ENCODE data around the gene FRMD4B.

Gene FRMD4B

GRCh38 chr3:69205385-69205784 is 180.5 kb downstream of the FRMD4B start:
- Histone ChIP-seq H3K36me3 (ENCODE audit: insufficient read depth) (no peaks in the 10 kb centered on the region), H3K27me3 (ENCODE audit: insufficient read depth, low read depth) (no peaks in the 10 kb centered on the region), H2AFZ (ENCODE audit: low read depth) (no peak overlapping the region), H3K9ac (no peak overlapping the region), H3K4me1 (ENCODE audit: low read depth, poor library complexity, severe bottlenecking) (peaks cover 8% of the 10 kb centered on the region), H3K4me3 (IDR thresholded peaks at IDR 0.05; ENCODE audit: insufficient read depth, low read depth, low read length) (no peak overlapping the region), H3K27ac (no peak overlapping the region), H4K20me1 (ENCODE audit: insufficient read depth) (no peaks in the 10 kb centered on the region), H3K79me2 (ENCODE audit: insufficient read depth, low read depth) (no peaks in the 10 kb centered on the region), H3K4me2 (no peak overlapping the region)
- TF ChIP-seq CTCF (conservative IDR thresholded peaks at IDR 0.05; ENCODE audit: low read depth, low read length): no peak

GRCh38 chr3:69204315-69204957 is 181.5 kb downstream of the FRMD4B start:
- H3K4me1 ChIP-seq (ENCODE audit: low read depth, poor library complexity, severe bottlenecking): peaks cover 16% of the 10 kb centered on the region
- no peaks in the 10 kb centered on the region for H4K20me1 ChIP-seq (ENCODE audit: insufficient read depth)
- no peak overlapping the region for H3K9ac ChIP-seq
- H3K79me2 ChIP-seq (ENCODE audit: insufficient read depth, low read depth): no peaks in the 10 kb centered on the region
- H2AFZ ChIP-seq (ENCODE audit: low read depth): no peak overlapping the region
- no peak overlapping the region for H3K4me3 ChIP-seq (IDR thresholded peaks at IDR 0.05; ENCODE audit: insufficient read depth, low read depth, low read length)
- no peak overlapping the region for H3K4me2 ChIP-seq
- no peaks in the 10 kb centered on the region for H3K36me3 ChIP-seq (ENCODE audit: insufficient read depth)
- TF ChIP-seq CTCF (conservative IDR thresholded peaks at IDR 0.05; ENCODE audit: low read depth, low read length): no peak
- no peaks in the 10 kb centered on the region for H3K27me3 ChIP-seq (ENCODE audit: insufficient read depth, low read depth)
- H3K27ac ChIP-seq: no peak overlapping the region

DNA sequence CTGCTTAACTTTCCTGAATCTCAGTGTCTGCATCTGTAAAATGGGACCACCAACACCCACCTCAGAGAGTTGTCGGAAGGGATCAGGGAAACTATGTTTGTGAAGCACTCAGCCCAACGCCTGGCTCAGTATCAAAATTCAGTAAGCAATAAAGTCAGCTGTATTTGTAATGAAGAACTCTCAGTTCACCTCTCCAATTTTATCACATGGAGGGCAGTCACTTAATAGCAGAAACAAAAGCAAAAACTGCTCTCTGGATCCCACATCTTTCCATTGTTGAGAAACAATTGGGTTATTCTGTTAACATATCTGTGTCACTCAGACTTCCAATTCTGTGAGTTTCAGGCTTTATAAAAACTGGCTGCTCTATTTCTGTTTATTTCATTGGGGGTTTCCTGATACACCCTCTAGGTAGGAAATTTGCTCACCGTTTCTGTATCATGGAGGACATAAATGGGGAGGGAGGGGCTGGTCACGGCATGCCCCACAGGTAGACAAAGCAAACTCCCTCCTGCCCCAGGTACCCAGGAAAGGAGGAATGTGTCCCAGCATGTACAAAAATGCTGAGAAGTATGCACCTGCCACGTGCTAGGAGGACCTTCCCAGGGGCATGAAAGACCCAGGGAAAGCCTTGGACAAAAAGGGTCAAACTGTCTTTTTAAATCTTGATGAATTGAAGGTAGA is 182.1 kb downstream of the FRMD4B start:
- Histone ChIP-seq H3K9ac (no peak overlapping the region), H3K79me2 (ENCODE audit: insufficient read depth, low read depth) (no peaks in the 10 kb centered on the region), H2AFZ (ENCODE audit: low read depth) (no peak overlapping the region), H3K4me1 (ENCODE audit: low read depth, poor library complexity, severe bottlenecking) (peaks cover 19% of the 10 kb centered on the region), H3K27me3 (ENCODE audit: insufficient read depth, low read depth) (no peaks in the 10 kb centered on the region), H3K4me3 (IDR thresholded peaks at IDR 0.05; ENCODE audit: insufficient read depth, low read depth, low read length) (no peak overlapping the region), H4K20me1 (ENCODE audit: insufficient read depth) (no peaks in the 10 kb centered on the region), H3K4me2 (no peak overlapping the region), H3K27ac (no peak overlapping the region), H3K36me3 (ENCODE audit: insufficient read depth) (no peaks in the 10 kb centered on the region)
- no peak for TF ChIP-seq CTCF (conservative IDR thresholded peaks at IDR 0.05; ENCODE audit: low read depth, low read length)

GRCh38 chr3:69201658-69202057 is 184.2 kb downstream of the FRMD4B start:
- no peak overlapping the region for H3K27ac ChIP-seq
- no peaks in the 10 kb centered on the region for H4K20me1 ChIP-seq (ENCODE audit: insufficient read depth)

More at GRCh38 chr3:69201658-69202057, 184.2 kb downstream of the FRMD4B start:
- H3K4me2 ChIP-seq: no peak overlapping the region
- peaks cover 19% of the 10 kb centered on the region for H3K4me1 ChIP-seq (ENCODE audit: low read depth, poor library complexity, severe bottlenecking)
- H3K27me3 ChIP-seq (ENCODE audit: insufficient read depth, low read depth): no peaks in the 10 kb centered on the region
- TF ChIP-seq CTCF (conservative IDR thresholded peaks at IDR 0.05; ENCODE audit: low read depth, low read length): no peak
- H2AFZ ChIP-seq (ENCODE audit: low read depth): no peak overlapping the region
- H3K9ac ChIP-seq: no peak overlapping the region
- no peaks in the 10 kb centered on the region for H3K79me2 ChIP-seq (ENCODE audit: insufficient read depth, low read depth)
- H3K36me3 ChIP-seq (ENCODE audit: insufficient read depth): no peaks in the 10 kb centered on the region
- no peak overlapping the region for H3K4me3 ChIP-seq (IDR thresholded peaks at IDR 0.05; ENCODE audit: insufficient read depth, low read depth, low read length)
